CD4-positive, alpha-beta T cell (primary cell): ENCODE results near the gene TSC22D1. TPM values are rescaled to one million over a fixed set of nuclear protein-coding genes. Genes with fewer than 3 reads are reported as not detected.
"Not testable (repeated sequence)": the region's sequence is repeated elsewhere in the genome, so short reads cannot be mapped to it uniquely, and the experiment has no call there.

Experiments used
- ATAC-seq: fragments of 200-7000 bp; cut with Tn5 transposase; one replicate; pipeline ENCODE4 v1.10.0; 2022; ENCODE audit warnings: mild to moderate bottlenecking; ENCODE audit not compliant: poor library complexity
- CTCF ChIA-PET: fragments of 350-600 bp; sonication (Branson Sonifier 250); formaldehyde crosslinking; loops from one replicate; lab custom pipeline; 2021; ENCODE audit warnings: antibody characterized with exemption, inconsistent platforms; lab: Charles Lee
- POLR2A ChIA-PET: fragments of 350-600 bp; sonication (Branson Sonifier 250); formaldehyde crosslinking; loops from one replicate; lab custom pipeline; 2021; ENCODE audit warnings: antibody characterized with exemption, inconsistent platforms; lab: Charles Lee
- DNase-seq, 14 experiments: peaks; one replicate each; pipeline ENCODE4 v3.0.0-alpha.2; 2013 to 2020; ENCODE audit warnings: mixed read lengths in 2 of 14
- H3K27ac ChIP-seq, 2 donors: one replicate each; pipeline versions ENCODE4 v1.5.1 to v1.7.0; 2013; ENCODE audit warnings: low read length in 2 of 2, low read depth in 1 of 2, mild to moderate bottlenecking in 1 of 2
- H3K27me3 ChIP-seq, 2 experiments: 1 replicate in 1 of 2; 2 replicates in 1 of 2; pipeline versions ENCODE4 v1.6.1 to v1.7.0; 2013; ENCODE audit warnings: low read length in 2 of 2, control low read depth in 1 of 2, mild to moderate bottlenecking in 1 of 2, moderate library complexity in 1 of 2; ENCODE audit not compliant: insufficient read depth in 2 of 2, control insufficient read depth in 1 of 2
- H3K36me3 ChIP-seq: one replicate; pipeline ENCODE4 v1.6.1; 2013; ENCODE audit warnings: low read length, control low read depth; ENCODE audit not compliant: insufficient read depth
- H3K4me1 ChIP-seq: one replicate; pipeline ENCODE4 v1.6.1; 2013; ENCODE audit warnings: low read length, control low read depth; ENCODE audit not compliant: insufficient read depth
- H3K4me3 ChIP-seq: one replicate; pipeline ENCODE4 v1.5.1; 2013; ENCODE audit warnings: mild to moderate bottlenecking, low read length, moderate library complexity
- H3K9me3 ChIP-seq, 2 experiments: 1 replicate in 1 of 2; 2 replicates in 1 of 2; pipeline versions ENCODE4 v1.6.1 to v1.7.0; 2013; ENCODE audit warnings: low read length in 2 of 2, mild to moderate bottlenecking in 2 of 2, control low read depth in 1 of 2, moderate library complexity in 1 of 2; ENCODE audit not compliant: control insufficient read depth in 1 of 2, insufficient read depth in 1 of 2
- H3K27ac Mint-ChIP-seq: one replicate; pipeline ENCODE4 v1.8.0; 2020; ENCODE audit warnings: mixed read lengths
- H3K27me3 Mint-ChIP-seq: one replicate; pipeline ENCODE4 v1.8.0; 2021; ENCODE audit warnings: mixed read lengths
- H3K36me3 Mint-ChIP-seq: one replicate; pipeline ENCODE4 v1.8.0; 2021; ENCODE audit warnings: low read depth, mixed read lengths
- H3K4me1 Mint-ChIP-seq: one replicate; pipeline ENCODE4 v1.8.0; 2021; ENCODE audit warnings: low read depth, mixed read lengths
- H3K4me3 Mint-ChIP-seq: one replicate; pipeline ENCODE4 v1.8.0; 2020; ENCODE audit warnings: mild to moderate bottlenecking, mixed read lengths
- H3K9me3 Mint-ChIP-seq: one replicate; pipeline ENCODE4 v1.8.0; 2020; ENCODE audit warnings: mixed read lengths
- CTCF ChIP-seq: fragments of 200-600 bp; IDR thresholded peaks from one replicate; pipeline ENCODE4 v1.8.0; 2022; ENCODE audit warnings: antibody characterized with exemption, mild to moderate bottlenecking
- intact Hi-C, 2 experiments: fragments of 100-400 bp; cut with DNase I in 1 of 2; cut with micrococcal nuclease in 1 of 2; formaldehyde crosslinking; loops; one replicate each; pipeline versions ENCODE4 v1.15.1 to v1.9.0; 2023 to 2025; cut with DNase I, micrococcal nuclease
- total RNA-seq, 174 experiments: library from RNA in 2 of 174; stranded (reverse) in 2 of 174; gene quantifications; one replicate each; pipeline ENCODE4 v1.2.3 and lab custom pipeline; 2021 to 2026

The TSC22D1 gene
- total RNA-seq, 2 experiments from 2014 or later, result 24.0 to 26.5 TPM

GRCh38 chr13:44519642-44520041, 56.5 kb downstream of the TSC22D1 start:
- Mint-ChIP-seq H3K4me1 (peaks cover 6% of the 10 kb centered on the region), H3K27me3 (no peaks in the 10 kb centered on the region)
- CTCF ChIA-PET, result no interaction called here

GRCh38 chr13:44516771-44517170, 59.4 kb downstream of the TSC22D1 start:
- CTCF ChIA-PET, result no interaction called here
- no peaks in the 10 kb centered on the region for H3K9me3 Mint-ChIP-seq
- ATAC-seq, result no peak

More at GRCh38 chr13:44519642-44520041, 56.5 kb downstream of the TSC22D1 start:
- TF ChIP-seq CTCF, result no peak
- no peaks in the 10 kb centered on the region for H3K9me3 Mint-ChIP-seq
- ATAC-seq (no peak), DNase-seq (no peak)
- H3K4me1 ChIP-seq, result no peaks in the 10 kb centered on the region
- H3K9me3 ChIP-seq, result no peaks in the 10 kb centered on the region
- H3K27ac Mint-ChIP-seq, result no peak overlapping the region
- H3K4me3 Mint-ChIP-seq, result no peak overlapping the region
- no peak overlapping the region for H3K27ac ChIP-seq
- intact Hi-C loops, result no loop called here
- POLR2A ChIA-PET, result no interaction called here
- H3K36me3 ChIP-seq, result no peaks in the 10 kb centered on the region
- no peak overlapping the region for H3K4me3 ChIP-seq
- no peaks in the 10 kb centered on the region for H3K36me3 Mint-ChIP-seq
- H3K27me3 ChIP-seq, result no peaks in the 10 kb centered on the region

GRCh38 chr13:44514278-44514677, 61.9 kb downstream of the TSC22D1 start:
- CTCF ChIA-PET, result no interaction called here
- no peak overlapping the region for H3K4me3 ChIP-seq
- no peak for DNase-seq
- ATAC-seq, result no peak
- no peaks in the 10 kb centered on the region for H3K27me3 Mint-ChIP-seq
- intact Hi-C loops, result no loop called here
- TF ChIP-seq CTCF, result no peak
- peaks cover 3% of the 10 kb centered on the region for H3K4me1 ChIP-seq
- H3K9me3 ChIP-seq, result no peaks in the 10 kb centered on the region
- H3K27me3 ChIP-seq, result no peaks in the 10 kb centered on the region
- H3K36me3 ChIP-seq, result no peaks in the 10 kb centered on the region
- peaks cover 18% of the 10 kb centered on the region for H3K36me3 Mint-ChIP-seq
- no peak overlapping the region for H3K27ac ChIP-seq
- POLR2A ChIA-PET, result no interaction called here
- H3K4me1 Mint-ChIP-seq, result peaks cover 12% of the 10 kb centered on the region
- no peaks in the 10 kb centered on the region for H3K9me3 Mint-ChIP-seq
- H3K27ac Mint-ChIP-seq, result no peak overlapping the region
- no peak overlapping the region for H3K4me3 Mint-ChIP-seq

More at GRCh38 chr13:44516771-44517170, 59.4 kb downstream of the TSC22D1 start:
- intact Hi-C loops, result no loop called here
- peaks cover 3% of the 10 kb centered on the region for H3K4me1 ChIP-seq
- Mint-ChIP-seq H3K27me3 (no peaks in the 10 kb centered on the region), H3K4me1 (peaks cover 12% of the 10 kb centered on the region), H3K27ac (no peak overlapping the region), H3K36me3 (peaks cover 10% of the 10 kb centered on the region), H3K4me3 (no peak overlapping the region)
- no peak for DNase-seq
- POLR2A ChIA-PET, result no interaction called here
- H3K36me3 ChIP-seq, result no peaks in the 10 kb centered on the region
- H3K27ac ChIP-seq, result no peak overlapping the region
- no peak overlapping the region for H3K4me3 ChIP-seq
- H3K9me3 ChIP-seq, result no peaks in the 10 kb centered on the region
- no peaks in the 10 kb centered on the region for H3K27me3 ChIP-seq
- TF ChIP-seq CTCF, result no peak

- H3K9me3 ChIP-seq, POLR2A ChIA-PET, CTCF ChIA-PET, DNase-seq, H3K27ac ChIP-seq, H3K4me1 ChIP-seq, H3K4me3 ChIP-seq, ATAC-seq, H3K27me3 Mint-ChIP-seq, H3K36me3 ChIP-seq, H3K4me1 Mint-ChIP-seq, H3K27ac Mint-ChIP-seq, H3K9me3 Mint-ChIP-seq, intact Hi-C loops, H3K27me3 ChIP-seq, H3K4me3 Mint-ChIP-seq: not testable (repeated sequence)
- H3K36me3 Mint-ChIP-seq, result peaks cover 18% of the 10 kb centered on the region
Measured at GRCh38 chr13:44509853-44510252, 66.3 kb downstream of the TSC22D1 start.
